ENCODE measurements around the gene CLNK.

The CLNK gene

GRCh38 chr4:10438924-10439323, 245.6 kb downstream of the CLNK start:
- no peak for DNase-seq

DNA sequence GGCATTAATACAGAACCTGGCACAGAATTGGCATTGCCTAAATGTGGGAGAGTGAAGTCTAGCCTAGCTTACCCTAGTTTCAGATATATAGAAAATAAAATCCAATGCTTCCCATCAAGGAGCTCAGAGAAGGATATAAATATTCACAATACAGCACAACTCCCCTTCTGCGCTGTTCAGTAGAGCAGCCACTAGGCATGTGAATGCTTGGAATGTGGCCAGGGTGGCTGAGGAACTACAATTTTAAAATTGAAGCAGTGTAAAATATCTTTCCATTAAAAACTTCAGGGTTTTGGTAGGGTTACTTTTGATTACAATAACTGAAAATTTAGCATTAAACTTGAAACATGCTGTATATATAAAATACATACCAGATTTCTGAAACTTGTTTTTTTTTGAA, 246.8 kb downstream of the CLNK start:
- DNase-seq = no peak

Measured in activated T-cell treated with anti-CD3 and anti-CD28 coated beads, Interleukin-2, amount 50 U/mL, for 1 hour (primary cell).